DND-41 (cell line): ENCODE data around the gene HMCN2.

Experiments
- ATAC-seq: fragments of 200-7000 bp; cut with Tn5 transposase; 3 replicates; pipeline ENCODE4 v1.9.1; 2021; ENCODE audit warnings: low read depth; ENCODE audit not compliant: insufficient read depth
- DNase-seq: peaks from one replicate; pipeline ENCODE4 v3.0.0-alpha.2; 2020
- H2AFZ ChIP-seq: 2 replicates; pipeline ENCODE4 v1.6.0; 2012; ENCODE audit warnings: low read depth, low read length
- H3K27ac ChIP-seq: 2 replicates; pipeline ENCODE4 v1.5.1; 2012; ENCODE audit warnings: low read length, inconsistent platforms
- H3K27me3 ChIP-seq: fragments of 200-600 bp; sonication (generic); 2 replicates; pipeline ENCODE4 v1.6.0; 2012; ENCODE audit warnings: low read length, mild to moderate bottlenecking, inconsistent platforms; ENCODE audit not compliant: insufficient read depth, poor library complexity
- H3K36me3 ChIP-seq: 2 replicates; pipeline ENCODE4 v1.5.1; 2012; ENCODE audit warnings: low read length, inconsistent platforms; ENCODE audit not compliant: insufficient read depth
- H3K4me1 ChIP-seq: 2 replicates; pipeline ENCODE4 v1.5.1; 2012; ENCODE audit warnings: mild to moderate bottlenecking, low read length; ENCODE audit not compliant: insufficient read depth
- H3K4me2 ChIP-seq: 2 replicates; pipeline ENCODE4 v1.6.0; 2012; ENCODE audit warnings: mild to moderate bottlenecking, moderate library complexity, low read length, inconsistent platforms; ENCODE audit not compliant: insufficient read depth
- H3K4me3 ChIP-seq, 2 experiments: fragments of 200-600 bp in 1 of 2; shearing (Covaris generic) in 1 of 2; 2 replicates each; pipeline ENCODE4 v1.5.1; 2012 to 2016; ENCODE audit warnings: inconsistent platforms in 2 of 2, low read length in 2 of 2, mild to moderate bottlenecking in 2 of 2, low read depth in 1 of 2, moderate library complexity in 1 of 2
- H3K79me2 ChIP-seq: 2 replicates; pipeline ENCODE4 v1.6.0; 2012; ENCODE audit warnings: low read length, inconsistent platforms; ENCODE audit not compliant: insufficient read depth
- H3K9ac ChIP-seq: 2 replicates; pipeline ENCODE4 v1.6.0; 2012; ENCODE audit warnings: low read depth, mild to moderate bottlenecking, inconsistent platforms, low read length, moderate library complexity
- H3K9me3 ChIP-seq: 2 replicates; pipeline ENCODE4 v1.5.1; 2012; ENCODE audit warnings: low read length, moderate library complexity, mild to moderate bottlenecking, inconsistent platforms; ENCODE audit not compliant: insufficient read depth, severe bottlenecking
- H4K20me1 ChIP-seq: 2 replicates; pipeline ENCODE4 v1.6.0; 2012; ENCODE audit warnings: low read length; ENCODE audit not compliant: insufficient read depth
- CTCF ChIP-seq: IDR thresholded peaks from 2 replicates; pipeline ENCODE4 v1.5.1; 2012; ENCODE audit warnings: borderline replicate concordance, low read length, moderate library complexity, mild to moderate bottlenecking; ENCODE audit not compliant: poor library complexity, severe bottlenecking; ENCODE audit errors: extremely low read depth
- EZH2 ChIP-seq: IDR thresholded peaks from 3 replicates; pipeline ENCODE4 v1.6.1; 2012; ENCODE audit warnings: borderline replicate concordance, low read depth, mild to moderate bottlenecking, moderate library complexity, low read length, inconsistent platforms; ENCODE audit not compliant: severe bottlenecking

Gene HMCN2

DNA sequence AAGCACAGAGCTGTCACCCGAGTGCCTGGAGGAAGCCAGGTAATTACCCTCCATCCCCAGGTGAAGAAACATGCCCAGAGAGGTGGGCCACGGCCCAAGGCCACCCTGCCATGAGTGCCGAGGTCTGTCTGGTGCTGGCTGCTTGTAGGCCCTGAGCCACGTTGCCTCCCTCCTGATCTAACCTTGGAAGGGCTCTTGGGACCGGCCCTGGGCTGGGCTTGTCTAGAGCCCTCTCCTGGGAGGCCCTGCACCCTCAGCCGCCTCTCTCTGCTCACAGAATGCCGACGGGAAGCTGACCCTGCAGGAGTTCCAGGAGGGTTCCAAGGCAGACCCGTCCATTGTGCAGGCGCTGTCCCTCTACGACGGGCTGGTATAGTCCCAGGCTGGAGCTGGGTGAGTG lies 39.4 kb upstream of the HMCN2 start:
- no peak for ATAC-seq

DNA sequence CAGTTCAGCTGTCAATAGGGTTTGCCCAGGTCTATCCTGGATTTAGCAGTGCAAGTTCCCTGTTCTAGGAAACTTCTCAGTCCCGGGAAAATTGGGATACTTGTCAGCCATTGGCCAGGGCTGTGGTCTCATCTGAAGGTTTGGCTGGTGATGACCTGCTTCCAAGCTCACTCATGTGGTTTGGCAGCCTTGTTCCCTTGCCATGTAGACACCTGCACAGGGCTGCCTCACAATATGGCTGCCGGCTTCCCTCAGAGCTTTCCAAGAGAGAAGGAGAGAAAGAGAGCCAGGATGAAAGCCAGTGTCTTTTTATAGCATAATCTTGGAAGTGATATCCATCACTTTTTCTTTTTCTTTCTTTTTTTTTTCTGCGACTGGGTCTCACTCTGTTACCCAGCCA lies 37.7 kb upstream of the HMCN2 start:
- H3K27ac ChIP-seq = no peak overlapping the region
- H4K20me1 ChIP-seq = no peaks in the 10 kb centered on the region
- no peaks in the 10 kb centered on the region for H3K36me3 ChIP-seq
- no peak overlapping the region for H2AFZ ChIP-seq
- TF ChIP-seq CTCF (no peak), EZH2 (no peak)
- H3K9ac ChIP-seq = no peak overlapping the region
- H3K4me2 ChIP-seq = no peak overlapping the region
- no peaks in the 10 kb centered on the region for H3K27me3 ChIP-seq
- DNase-seq (no peak), ATAC-seq (no peak)
- no peaks in the 10 kb centered on the region for H3K79me2 ChIP-seq
- H3K4me3 ChIP-seq = no peak overlapping the region
- H3K9me3 ChIP-seq = no peaks in the 10 kb centered on the region
- no peaks in the 10 kb centered on the region for H3K4me1 ChIP-seq

More for the DNA sequence above, 39.4 kb upstream of the HMCN2 start:
- Histone ChIP-seq H2AFZ (no peak overlapping the region), H3K27ac (no peak overlapping the region), H3K9ac (no peak overlapping the region), H4K20me1 (no peaks in the 10 kb centered on the region), H3K9me3 (no peaks in the 10 kb centered on the region), H3K4me3 (no peak overlapping the region), H3K79me2 (no peaks in the 10 kb centered on the region), H3K4me1 (no peaks in the 10 kb centered on the region), H3K36me3 (no peaks in the 10 kb centered on the region), H3K4me2 (no peak overlapping the region), H3K27me3 (no peaks in the 10 kb centered on the region)
- DNase-seq = no peak
- no peak for TF ChIP-seq EZH2
- no peak for TF ChIP-seq CTCF

DNA sequence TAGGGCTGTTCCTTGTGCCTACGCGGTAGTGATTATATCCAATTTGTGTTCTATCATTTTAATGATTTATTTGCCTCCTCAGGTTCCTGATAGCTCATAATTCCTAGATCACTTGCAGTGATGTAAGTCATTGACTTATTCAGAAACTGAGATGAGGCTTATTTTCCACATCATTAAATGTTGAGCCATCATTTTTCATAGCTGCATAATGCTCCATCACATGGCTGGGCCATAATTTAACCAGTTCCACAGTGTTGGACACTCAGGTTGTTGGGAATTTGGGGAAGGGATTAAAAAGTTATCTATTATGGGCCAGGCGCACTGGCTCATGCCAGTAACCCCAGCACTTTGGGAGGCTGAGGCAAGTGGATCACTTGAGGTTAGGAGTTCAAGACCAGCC lies 35.8 kb upstream of the HMCN2 start:
- Histone ChIP-seq H3K4me2 (no peak overlapping the region), H3K4me1 (no peaks in the 10 kb centered on the region), H3K4me3 (no peak overlapping the region), H3K27me3 (no peaks in the 10 kb centered on the region), H3K9me3 (no peaks in the 10 kb centered on the region), H3K79me2 (no peaks in the 10 kb centered on the region), H2AFZ (no peak overlapping the region), H3K9ac (no peak overlapping the region), H4K20me1 (no peaks in the 10 kb centered on the region), H3K27ac (no peak overlapping the region), H3K36me3 (no peaks in the 10 kb centered on the region)
- no peak for ATAC-seq
- no peak for DNase-seq
- TF ChIP-seq CTCF (no peak), EZH2 (no peak)

- H3K9me3 ChIP-seq = no peaks in the 10 kb centered on the region
- H3K4me1 ChIP-seq = no peaks in the 10 kb centered on the region
- H3K27me3 ChIP-seq = no peaks in the 10 kb centered on the region
- no peaks in the 10 kb centered on the region for H3K79me2 ChIP-seq
- no peaks in the 10 kb centered on the region for H4K20me1 ChIP-seq
- DNase-seq = no peak
- H3K9ac ChIP-seq = no peak overlapping the region
- no peak overlapping the region for H3K27ac ChIP-seq
- no peak overlapping the region for H2AFZ ChIP-seq
- H3K36me3 ChIP-seq = no peaks in the 10 kb centered on the region
- H3K4me3 ChIP-seq = no peak overlapping the region
- no peak for ATAC-seq
- no peak overlapping the region for H3K4me2 ChIP-seq
- no peak for TF ChIP-seq EZH2
- TF ChIP-seq CTCF = no peak
Observed at GRCh38 chr9:130230631-130231030, 34.9 kb upstream of the HMCN2 start.
